Measurements from ENCODE around the gene GRHL3.

Gene GRHL3

DNA sequence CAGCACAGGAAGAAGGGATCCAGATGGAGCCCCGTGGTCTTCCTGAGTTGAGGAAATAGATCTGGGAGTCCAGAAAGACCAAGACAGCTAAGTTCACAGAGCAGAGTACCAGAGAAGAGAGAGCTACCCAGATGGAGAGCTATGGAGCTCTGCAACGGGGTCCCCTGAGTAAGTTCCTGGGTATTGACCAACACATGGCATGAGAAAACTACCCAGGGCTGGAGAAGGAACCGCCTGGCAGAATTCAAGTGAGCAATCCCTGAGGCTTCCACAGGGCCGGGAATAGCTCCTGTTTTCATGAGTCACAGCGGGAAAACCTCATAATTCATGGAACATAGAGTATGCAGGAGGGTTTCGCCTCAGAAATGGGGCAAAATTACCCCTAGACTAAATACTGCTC is 74.7 kb downstream of the GRHL3 start:
- DNase-seq, result no peak

DNA sequence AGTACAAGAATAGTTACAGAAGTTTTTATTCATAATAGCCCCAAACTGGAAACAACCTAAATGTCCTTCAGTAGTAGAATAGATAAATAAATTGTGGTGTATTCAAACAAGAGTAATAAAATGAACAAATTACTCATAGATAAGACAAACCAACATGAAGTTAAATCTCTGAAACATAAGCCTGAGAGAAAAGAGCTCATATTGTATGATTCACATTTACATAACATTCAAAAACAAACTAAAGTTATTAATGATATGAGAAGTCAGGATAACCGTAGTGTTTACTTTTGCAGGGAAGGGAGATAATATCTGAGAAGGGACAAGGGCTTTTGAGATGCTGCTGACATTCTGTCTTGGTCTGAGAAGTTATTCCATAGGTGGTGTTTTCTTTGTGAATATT is 80.9 kb downstream of the GRHL3 start:
- no peak for DNase-seq

DNA sequence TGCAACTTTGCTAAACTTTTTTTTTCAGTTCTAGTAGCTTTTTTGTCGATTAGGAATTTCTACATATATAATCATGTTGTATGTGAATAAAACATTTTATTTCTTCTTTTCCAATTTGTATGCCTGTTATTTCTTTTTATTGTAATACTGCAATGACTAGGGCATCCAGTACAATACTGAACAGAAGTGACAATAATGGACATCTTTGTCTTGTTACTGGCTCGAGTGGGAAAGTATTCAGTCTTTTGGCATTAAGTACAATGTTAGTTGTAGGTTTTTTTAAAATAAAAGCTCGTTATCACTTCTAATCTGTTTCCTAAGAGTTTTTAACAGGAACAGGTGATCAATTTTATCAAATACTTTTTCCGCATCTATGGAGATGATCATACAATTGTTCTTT is 84.6 kb downstream of the GRHL3 start:
- no peak for DNase-seq

Data from right kidney (tissue), 1 donor.